ENCODE results near the gene TYROBP.
"Not testable (repeated sequence)": the region's sequence is repeated elsewhere in the genome, so short reads cannot be mapped to it uniquely, and the experiment has no call there.

Gene TYROBP

GRCh38 chr19:35898499-35898809, 9.6 kb downstream of the TYROBP start:
- DNase-seq: no peak

GRCh38 chr19:35897706-35898451, 10.2 kb downstream of the TYROBP start:
- no peak for DNase-seq

GRCh38 chr19:35896643-35897040, 11.5 kb downstream of the TYROBP start:
- DNase-seq: no peak

- DNase-seq: no peak
Observed at GRCh38 chr19:35895911-35896642, 12.0 kb downstream of the TYROBP start.

- DNase-seq: no peak
Observed at GRCh38 chr19:35894342-35894741, 13.8 kb downstream of the TYROBP start.

- DNase-seq: not testable (repeated sequence)
Observed at GRCh38 chr19:35891819-35892218, 16.3 kb downstream of the TYROBP start.

- DNase-seq: no peak
Observed at GRCh38 chr19:35890113-35890650, 17.9 kb downstream of the TYROBP start.

- no peak for DNase-seq
Observed at GRCh38 chr19:35889370-35890112, 18.6 kb downstream of the TYROBP start.

GRCh38 chr19:35888398-35888797, 19.7 kb downstream of the TYROBP start:
- DNase-seq: no peak

- DNase-seq: no peak
Observed at GRCh38 chr19:35887197-35887596, 20.9 kb downstream of the TYROBP start.

GRCh38 chr19:35885904-35886303, 22.2 kb downstream of the TYROBP start:
- DNase-seq: no peak

- no peak for DNase-seq
Observed at GRCh38 chr19:35885225-35885738, 22.8 kb downstream of the TYROBP start.

- no peak for DNase-seq
Observed at GRCh38 chr19:35883882-35884281, 24.2 kb downstream of the TYROBP start.

- peak; percentile 42 for DNase-seq
Observed at GRCh38 chr19:35882114-35882832, 25.8 kb downstream of the TYROBP start.

- DNase-seq: no peak
Observed at GRCh38 chr19:35879770-35880317, 28.3 kb downstream of the TYROBP start.

GRCh38 chr19:35879068-35879467, 29.0 kb downstream of the TYROBP start:
- no peak for DNase-seq

- no peak for DNase-seq
Observed at GRCh38 chr19:35874392-35874930, 33.6 kb downstream of the TYROBP start.

- no peak for DNase-seq
Observed at GRCh38 chr19:35872180-35872579, 35.9 kb downstream of the TYROBP start.

- DNase-seq: no peak
Observed at GRCh38 chr19:35871611-35872010, 36.5 kb downstream of the TYROBP start.

- DNase-seq: no peak
Observed at GRCh38 chr19:35870798-35871197, 37.3 kb downstream of the TYROBP start.

- DNase-seq: not testable (repeated sequence)
Observed at GRCh38 chr19:35870124-35870736, 37.9 kb downstream of the TYROBP start.

Data from NCI-H1417 treated with DMSO at 0.1 percent for 48 hours (cell line).